Activated T-cell treated with anti-CD3 and anti-CD28 coated beads, Interleukin-2, amount 50 U/mL, for 24 hours (primary cell): Measurements from ENCODE around the gene B3GNT9.

Experiments
- DNase-seq: peaks from one replicate; pipeline ENCODE4 v3.0.0-alpha.2; 2020
- H3K27ac Mint-ChIP-seq: 2 replicates; pipeline ENCODE4 v1.8.0; 2020; ENCODE audit warnings: mild to moderate bottlenecking, mixed read lengths
- H3K27me3 Mint-ChIP-seq: 2 replicates; pipeline ENCODE4 v1.8.0; 2020; ENCODE audit warnings: mixed read lengths
- H3K36me3 Mint-ChIP-seq: 2 replicates; pipeline ENCODE4 v1.8.0; 2020; ENCODE audit warnings: low read depth, mixed read lengths
- H3K4me1 Mint-ChIP-seq: 2 replicates; pipeline ENCODE4 v1.8.0; 2020; ENCODE audit warnings: low read depth, mixed read lengths
- H3K4me3 Mint-ChIP-seq: 2 replicates; pipeline ENCODE4 v1.8.0; 2020; ENCODE audit warnings: mild to moderate bottlenecking, moderate library complexity, mixed read lengths
- H3K9me3 Mint-ChIP-seq: 2 replicates; pipeline ENCODE4 v1.8.0; 2020; ENCODE audit warnings: mixed read lengths

B3GNT9 gene

GRCh38 chr16:67166598-67167168 lies 15.9 kb upstream of the B3GNT9 start:
- DNase-seq = no peak
- Mint-ChIP-seq H3K27me3 (peaks cover 88% of the 10 kb centered on the region), H3K9me3 (no peaks in the 10 kb centered on the region), H3K36me3 (no peaks in the 10 kb centered on the region), H3K4me1 (peaks cover 43% of the 10 kb centered on the region), H3K27ac (no peak overlapping the region), H3K4me3 (no peak overlapping the region)

GRCh38 chr16:67166110-67166547 lies 15.3 kb upstream of the B3GNT9 start:
- Mint-ChIP-seq H3K36me3 (no peaks in the 10 kb centered on the region), H3K27ac (no peak overlapping the region), H3K4me3 (no peak overlapping the region), H3K27me3 (peaks cover 86% of the 10 kb centered on the region), H3K4me1 (peaks cover 47% of the 10 kb centered on the region), H3K9me3 (no peaks in the 10 kb centered on the region)
- no peak for DNase-seq

DNA sequence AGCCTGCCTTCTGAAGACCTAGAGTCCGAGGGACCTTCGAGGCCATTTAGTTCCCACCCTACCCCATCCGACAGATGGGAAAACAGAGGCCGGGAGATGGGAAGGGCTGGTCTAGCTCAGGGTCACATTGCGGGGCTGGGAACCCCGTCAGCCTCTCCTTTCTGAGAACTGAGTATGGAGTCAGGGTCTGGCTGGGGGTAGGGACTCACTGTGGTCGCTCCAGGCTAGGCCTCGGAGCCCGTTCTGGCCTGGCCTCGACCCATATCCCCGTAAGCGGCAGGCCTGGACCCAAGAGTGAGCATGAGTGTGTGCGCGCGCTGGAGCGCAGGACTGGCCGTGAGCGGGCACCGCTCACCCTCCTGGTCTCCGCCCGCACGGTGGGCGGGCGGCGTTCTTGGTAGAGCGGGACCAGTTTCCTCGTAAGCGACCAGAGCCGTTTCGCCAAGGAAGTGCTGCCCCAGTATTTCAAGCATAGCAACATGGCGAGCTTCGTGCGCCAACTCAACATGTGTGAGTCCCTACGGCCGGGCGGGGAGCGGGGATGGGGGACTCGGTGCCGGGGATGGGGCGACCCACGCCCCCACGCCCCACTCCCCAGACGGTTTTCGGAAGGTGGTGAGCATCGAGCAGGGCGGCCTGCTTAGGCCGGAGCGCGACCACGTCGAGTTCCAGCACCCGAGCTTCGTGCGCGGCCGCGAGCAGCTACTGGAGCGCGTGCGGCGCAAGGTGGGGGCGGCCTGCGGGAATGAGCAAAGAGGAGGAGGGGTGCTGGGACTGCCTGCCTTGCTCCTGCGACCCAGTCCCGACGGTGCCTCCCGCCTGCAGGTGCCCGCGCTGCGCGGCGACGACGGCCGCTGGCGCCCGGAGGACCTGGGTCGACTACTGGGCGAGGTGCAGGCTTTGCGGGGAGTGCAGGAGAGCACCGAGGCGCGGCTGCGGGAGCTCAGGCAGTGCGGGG lies 14.6 kb upstream of the B3GNT9 start:
- DNase-seq = no peak
- H3K4me3 Mint-ChIP-seq = no peak overlapping the region
- H3K4me1 Mint-ChIP-seq = peaks cover 49% of the 10 kb centered on the region
- peaks cover 83% of the 10 kb centered on the region for H3K27me3 Mint-ChIP-seq
- no peaks in the 10 kb centered on the region for H3K9me3 Mint-ChIP-seq
- H3K36me3 Mint-ChIP-seq = peaks cover 6% of the 10 kb centered on the region
- no peak overlapping the region for H3K27ac Mint-ChIP-seq

DNA sequence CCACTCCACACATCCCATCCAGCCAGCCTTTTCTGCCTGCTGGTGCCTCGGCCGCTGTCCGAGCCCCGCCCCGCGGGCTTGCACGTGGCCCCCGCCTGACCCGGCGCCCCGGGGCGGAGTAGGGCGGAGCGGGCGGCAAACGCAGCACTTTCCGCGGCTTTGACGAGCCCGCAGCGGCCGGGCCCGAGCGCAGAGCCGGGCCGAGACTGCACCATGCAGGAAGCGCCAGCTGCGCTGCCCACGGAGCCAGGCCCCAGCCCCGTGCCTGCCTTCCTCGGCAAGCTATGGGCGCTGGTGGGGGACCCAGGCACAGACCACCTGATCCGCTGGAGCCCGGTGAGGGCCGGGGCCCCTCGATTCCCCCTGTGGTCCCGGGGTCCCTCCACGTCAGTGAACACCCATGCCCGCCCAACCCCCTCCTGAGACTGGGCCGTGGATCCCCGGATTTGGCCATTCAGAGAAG lies 13.8 kb upstream of the B3GNT9 start, which contains the start of gene HSF4:
Gene HSF4, plus strand, starts transcription at position 147 of the 463 bp plus-strand sequence. Its CDS starts 67 bp downstream, at position 214.
- peaks cover 77% of the 10 kb centered on the region for H3K27me3 Mint-ChIP-seq
- H3K9me3 Mint-ChIP-seq = no peaks in the 10 kb centered on the region
- H3K4me3 Mint-ChIP-seq = peak within 1 kb of the TSS; percentile 38
- no peak within 1 kb of the TSS for H3K27ac Mint-ChIP-seq
- H3K36me3 Mint-ChIP-seq = peaks cover 11% of the 10 kb centered on the region
- no peak for DNase-seq
- peaks cover 45% of the 10 kb centered on the region for H3K4me1 Mint-ChIP-seq

DNA sequence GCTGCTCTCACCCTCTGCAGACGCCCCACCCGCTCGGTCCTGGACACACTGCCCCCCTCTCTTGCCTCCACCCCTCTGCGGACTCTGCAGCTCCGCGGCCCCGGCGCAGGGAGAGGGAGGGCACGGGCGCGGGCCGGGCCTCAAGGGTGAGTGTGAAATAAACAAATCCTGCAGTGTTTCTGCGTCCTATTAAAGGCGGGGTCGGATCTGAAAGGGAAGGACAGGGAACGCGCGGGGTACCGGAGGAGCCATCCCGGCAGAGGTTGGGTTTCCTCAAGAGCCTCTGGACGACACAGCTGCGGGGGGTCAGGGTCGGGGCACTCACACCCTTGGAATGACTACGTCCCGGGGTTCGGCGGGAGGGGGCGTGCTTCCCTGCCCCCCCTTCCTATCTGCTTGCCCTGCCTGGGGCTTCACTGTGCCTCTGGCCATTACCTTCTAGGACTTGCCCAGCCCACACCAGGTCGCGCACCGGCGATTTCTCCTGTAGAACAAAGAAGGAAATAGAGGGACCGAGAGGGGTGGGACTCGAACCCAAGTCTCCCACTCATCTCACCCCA lies 13.3 kb upstream of the B3GNT9 start:
- no peaks in the 10 kb centered on the region for H3K9me3 Mint-ChIP-seq
- H3K4me3 Mint-ChIP-seq = peak overlapping the region; percentile 38
- no peak overlapping the region for H3K27ac Mint-ChIP-seq
- no peak for DNase-seq
- H3K27me3 Mint-ChIP-seq = peaks cover 71% of the 10 kb centered on the region
- peaks cover 15% of the 10 kb centered on the region for H3K36me3 Mint-ChIP-seq
- peaks cover 46% of the 10 kb centered on the region for H3K4me1 Mint-ChIP-seq

- Mint-ChIP-seq H3K27me3 (peaks cover 64% of the 10 kb centered on the region), H3K27ac (no peak overlapping the region), H3K4me3 (peak overlapping the region; percentile 38), H3K36me3 (peaks cover 15% of the 10 kb centered on the region), H3K4me1 (peaks cover 53% of the 10 kb centered on the region), H3K9me3 (no peaks in the 10 kb centered on the region)
- DNase-seq = peak; percentile 67
These were observed 12.6 kb upstream of the B3GNT9 start for GRCh38 chr16:67163164-67163998.

DNA sequence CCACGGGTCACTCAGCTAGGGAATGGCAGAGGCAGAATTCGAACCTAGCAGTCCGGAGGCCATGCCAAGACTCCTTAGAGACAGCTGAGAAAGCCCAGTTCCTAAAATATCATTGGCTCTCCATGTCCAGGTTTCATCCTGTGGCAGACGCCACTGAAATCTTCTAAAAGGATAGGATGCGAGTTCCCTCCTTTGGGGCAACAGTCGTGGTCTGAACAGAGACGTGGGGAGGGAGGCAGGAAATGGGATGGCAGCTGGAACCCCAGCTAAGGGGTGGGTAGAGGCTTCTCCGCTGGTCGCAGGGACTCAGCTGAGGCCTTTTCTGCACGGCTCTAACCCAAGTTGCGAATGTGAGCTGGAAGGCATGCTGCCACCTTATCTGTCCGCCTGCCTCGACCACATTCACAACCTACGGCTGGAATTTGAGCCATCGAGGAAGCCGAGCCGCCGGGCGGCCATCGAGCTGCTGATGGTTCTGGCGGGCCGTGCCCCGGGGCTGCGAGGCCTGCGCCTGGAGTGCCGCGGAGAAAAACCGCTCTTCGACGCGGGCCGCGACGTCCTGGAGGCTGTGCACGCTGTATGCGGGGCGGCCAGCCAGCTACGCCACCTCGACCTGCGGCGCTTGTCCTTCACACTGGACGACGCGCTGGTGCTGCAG lies 11.8 kb upstream of the B3GNT9 start:
- Mint-ChIP-seq H3K9me3 (no peaks in the 10 kb centered on the region), H3K4me3 (no peak overlapping the region), H3K27me3 (peaks cover 57% of the 10 kb centered on the region), H3K27ac (no peak overlapping the region), H3K4me1 (peaks cover 60% of the 10 kb centered on the region), H3K36me3 (peaks cover 15% of the 10 kb centered on the region)
- no peak for DNase-seq

DNA sequence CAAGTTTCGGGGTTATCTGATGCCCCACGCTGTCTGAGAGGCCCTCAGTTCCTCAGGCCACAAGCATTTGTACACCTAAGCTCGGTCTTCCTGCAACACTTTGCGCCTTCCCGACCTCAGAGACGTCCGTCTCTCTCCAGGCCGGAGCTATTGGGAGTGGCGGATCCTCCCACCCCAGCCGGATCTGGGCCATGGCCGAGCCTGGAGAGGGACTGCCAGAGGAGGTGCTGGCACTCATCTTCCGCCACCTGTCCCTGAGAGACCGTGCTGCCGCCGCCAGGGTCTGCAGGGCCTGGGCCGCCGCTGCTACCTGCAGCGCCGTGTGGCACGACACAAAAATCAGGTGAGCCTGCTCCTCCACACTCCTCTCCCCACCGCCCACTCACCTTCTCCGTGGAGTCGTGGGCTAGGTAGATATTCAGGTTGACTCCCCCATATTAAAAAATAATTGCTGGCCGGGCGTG lies 10.8 kb upstream of the B3GNT9 start:
- peaks cover 15% of the 10 kb centered on the region for H3K36me3 Mint-ChIP-seq
- H3K27me3 Mint-ChIP-seq = peaks cover 47% of the 10 kb centered on the region
- DNase-seq = no peak
- H3K9me3 Mint-ChIP-seq = no peaks in the 10 kb centered on the region
- no peak overlapping the region for H3K27ac Mint-ChIP-seq
- H3K4me3 Mint-ChIP-seq = no peak overlapping the region
- H3K4me1 Mint-ChIP-seq = peaks cover 67% of the 10 kb centered on the region

GRCh38 chr16:67158637-67159600 lies 8.1 kb upstream of the B3GNT9 start:
- peaks cover 26% of the 10 kb centered on the region for H3K27me3 Mint-ChIP-seq
- H3K9me3 Mint-ChIP-seq = no peaks in the 10 kb centered on the region
- H3K36me3 Mint-ChIP-seq = peaks cover 17% of the 10 kb centered on the region
- H3K27ac Mint-ChIP-seq = peak overlapping the region; percentile 96
- peaks cover 68% of the 10 kb centered on the region for H3K4me1 Mint-ChIP-seq
- DNase-seq = peak; percentile 82
- H3K4me3 Mint-ChIP-seq = peak overlapping the region; percentile 90

DNA sequence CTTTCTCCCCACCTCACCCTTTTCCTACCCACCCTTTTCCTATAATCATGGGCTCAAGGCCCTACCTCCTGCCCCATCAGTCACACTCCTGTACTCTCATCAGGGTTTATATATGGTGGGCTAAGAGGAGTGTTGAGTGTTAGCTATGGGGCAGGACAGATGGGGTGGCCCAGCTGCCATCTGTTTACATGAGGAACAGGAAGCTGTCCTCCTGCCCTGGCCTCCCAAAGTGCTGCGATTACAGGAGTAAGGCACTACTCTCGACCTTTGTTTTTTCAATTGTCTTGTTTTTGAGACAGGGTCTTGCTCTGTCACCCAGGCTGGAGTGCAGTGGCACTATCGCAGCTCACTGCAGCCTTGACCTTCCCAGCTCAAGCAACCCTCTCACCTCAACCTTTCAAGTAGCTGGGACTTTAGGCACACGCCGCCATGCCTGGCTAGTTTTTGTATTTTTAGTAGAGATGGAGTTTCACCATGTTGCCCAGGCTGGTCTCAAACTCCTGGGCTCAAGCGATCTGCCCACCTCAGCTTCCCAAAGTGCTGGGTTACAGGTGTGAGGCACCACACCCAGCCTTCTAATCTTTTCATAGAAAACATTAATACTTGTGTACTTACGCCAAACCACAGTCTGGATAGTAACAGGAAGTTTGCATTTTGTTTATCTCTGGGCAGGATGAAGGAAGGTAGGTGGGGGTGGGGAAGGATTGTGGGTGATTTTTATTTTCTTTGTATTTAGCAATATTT lies 7.3 kb upstream of the B3GNT9 start:
- peaks cover 22% of the 10 kb centered on the region for H3K27me3 Mint-ChIP-seq
- peaks cover 66% of the 10 kb centered on the region for H3K4me1 Mint-ChIP-seq
- DNase-seq = no peak
- H3K36me3 Mint-ChIP-seq = peaks cover 17% of the 10 kb centered on the region
- peak overlapping the region; percentile 96 for H3K27ac Mint-ChIP-seq
- no peaks in the 10 kb centered on the region for H3K9me3 Mint-ChIP-seq
- peak overlapping the region; percentile 90 for H3K4me3 Mint-ChIP-seq

DNA sequence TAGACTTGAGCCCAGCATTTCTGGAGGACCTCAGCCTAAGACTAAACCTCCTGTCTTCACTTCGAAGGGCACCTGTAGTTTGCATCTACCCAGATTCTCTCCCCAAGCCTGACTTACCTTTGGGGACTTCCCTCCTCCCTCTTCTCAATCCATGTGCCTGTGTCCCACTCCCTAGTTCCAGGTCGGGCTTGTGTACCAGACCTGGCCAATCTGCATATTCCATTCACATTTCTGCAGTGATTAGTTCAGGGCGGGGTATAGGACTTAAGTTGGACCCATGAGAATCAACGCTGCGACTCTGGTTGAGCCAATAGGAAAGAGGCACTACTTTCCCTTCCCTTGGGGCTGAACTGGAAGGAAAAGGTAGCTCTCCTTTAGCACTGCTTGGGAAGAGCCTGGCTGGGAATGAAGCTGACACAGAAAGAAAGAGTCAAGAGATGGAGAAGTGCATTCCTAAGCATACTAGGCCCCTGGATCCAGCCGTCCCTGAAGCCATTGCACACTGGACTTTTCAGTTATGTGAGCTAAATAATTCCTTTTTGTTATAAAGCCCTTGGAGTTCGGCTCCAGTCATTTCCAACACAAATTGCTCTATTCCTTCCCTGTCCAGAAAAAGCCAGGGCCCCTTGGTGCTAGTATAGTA lies 6.4 kb upstream of the B3GNT9 start:
- no peak overlapping the region for H3K4me3 Mint-ChIP-seq
- DNase-seq = no peak
- H3K4me1 Mint-ChIP-seq = peaks cover 61% of the 10 kb centered on the region
- H3K36me3 Mint-ChIP-seq = peaks cover 17% of the 10 kb centered on the region
- no peaks in the 10 kb centered on the region for H3K9me3 Mint-ChIP-seq
- H3K27me3 Mint-ChIP-seq = peaks cover 16% of the 10 kb centered on the region
- H3K27ac Mint-ChIP-seq = peak overlapping the region; percentile 96
